Right atrium auricular region (tissue), 2 donors: ENCODE measurements around the gene PON2. TPM values are rescaled to one million over a fixed set of nuclear protein-coding genes. Genes with fewer than 3 reads are reported as not detected.
A peak's percentile ranks its signal among the peaks of the same experiment; 100 is the strongest.

ENCODE experiments used
- DNase-seq: peaks from one replicate; pipeline ENCODE4 v3.0.0-alpha.2; 2019; ENCODE audit warnings: low spot score
- H3K27ac ChIP-seq, 2 donors: fragments of 200-600 bp; sonication (generic); 1 replicate in 1 of 2; 2 replicates in 1 of 2; pipeline ENCODE4 v1.5.1; 2016 to 2019
- H3K27me3 ChIP-seq, 2 donors: fragments of 200-600 bp; sonication (generic); one replicate each; pipeline versions ENCODE4 v1.5.1 to v1.6.0; 2017 to 2019
- H3K36me3 ChIP-seq: fragments of 200-600 bp; sonication (generic); one replicate; pipeline ENCODE4 v1.5.1; 2016
- H3K4me1 ChIP-seq, 2 donors: fragments of 200-600 bp; sonication (generic); one replicate each; pipeline versions ENCODE4 v1.5.1 to v1.6.0; 2017 to 2019
- H3K4me3 ChIP-seq, 2 donors: fragments of 200-600 bp; sonication (generic); 1 replicate in 1 of 2; 2 replicates in 1 of 2; pipeline ENCODE4 v1.5.1; 2017 to 2019; ENCODE audit warnings: mild to moderate bottlenecking in 1 of 2, moderate library complexity in 1 of 2
- H3K9me3 ChIP-seq, 2 donors: fragments of 200-600 bp; sonication (generic); one replicate each; pipeline ENCODE4 v1.5.1; 2019
- CTCF ChIP-seq, 2 donors: fragments of 200-600 bp; sonication (generic); IDR thresholded peaks; one replicate each; pipeline ENCODE4 v1.5.1; 2019; ENCODE audit warnings: antibody characterized with exemption in 2 of 2
- total RNA-seq, 2 donors: library from RNA; depleted of rRNA; stranded (reverse); fragments of >200 nt; gene quantifications; one replicate each; pipeline ENCODE4 v1.1.0, GENCODE V29; 2016

Gene PON2
- total RNA-seq, 2 donors from 2014 or later: 45.4 to 77.1 TPM

GRCh38 chr7:95421847-95422444 is 12.9 kb downstream of the PON2 start:
- no peaks in the 10 kb centered on the region for H3K27me3 ChIP-seq
- H3K36me3 ChIP-seq: no peaks in the 10 kb centered on the region
- H3K27ac ChIP-seq: peak overlapping the region in 1 of 2 donors; percentile 15
- no peak overlapping the region for H3K4me3 ChIP-seq
- H3K4me1 ChIP-seq: peaks cover 0 to 15% of the 10 kb centered on the region in 2 donors
- DNase-seq: no peak
- no peaks in the 10 kb centered on the region for H3K9me3 ChIP-seq
- TF ChIP-seq CTCF (IDR thresholded peaks at IDR 0.05): no peak

GRCh38 chr7:95421000-95421846 is 13.6 kb downstream of the PON2 start:
- H3K27ac ChIP-seq: peak overlapping the region in 1 of 2 donors; percentile 15
- no peak for DNase-seq
- TF ChIP-seq CTCF (IDR thresholded peaks at IDR 0.05): no peak
- H3K9me3 ChIP-seq: no peaks in the 10 kb centered on the region
- H3K4me3 ChIP-seq: no peak overlapping the region
- no peaks in the 10 kb centered on the region for H3K36me3 ChIP-seq
- H3K27me3 ChIP-seq: no peaks in the 10 kb centered on the region
- peaks cover 0 to 15% of the 10 kb centered on the region in 2 donors for H3K4me1 ChIP-seq

GRCh38 chr7:95412075-95412474 is 22.8 kb downstream of the PON2 start:
- Histone ChIP-seq H3K36me3 (peaks cover 42% of the 10 kb centered on the region), H3K27me3 (no peaks in the 10 kb centered on the region), H3K27ac (no peak overlapping the region), H3K9me3 (no peaks in the 10 kb centered on the region), H3K4me3 (no peak overlapping the region), H3K4me1 (no peaks in the 10 kb centered on the region)
- TF ChIP-seq CTCF (IDR thresholded peaks at IDR 0.05): no peak
- no peak for DNase-seq

- H3K9me3 ChIP-seq: no peaks in the 10 kb centered on the region
- peaks cover 46% of the 10 kb centered on the region for H3K36me3 ChIP-seq
- no peaks in the 10 kb centered on the region for H3K4me1 ChIP-seq
- H3K27me3 ChIP-seq: no peaks in the 10 kb centered on the region
- no peak for TF ChIP-seq CTCF (IDR thresholded peaks at IDR 0.05)
- no peak overlapping the region for H3K27ac ChIP-seq
- H3K4me3 ChIP-seq: no peak overlapping the region
- no peak for DNase-seq
Observed at GRCh38 chr7:95411666-95412065, 23.2 kb downstream of the PON2 start.

GRCh38 chr7:95411036-95411435 is 23.8 kb downstream of the PON2 start:
- Histone ChIP-seq H3K4me1 (no peaks in the 10 kb centered on the region), H3K36me3 (peaks cover 48% of the 10 kb centered on the region), H3K27me3 (no peaks in the 10 kb centered on the region), H3K27ac (no peak overlapping the region), H3K9me3 (no peaks in the 10 kb centered on the region), H3K4me3 (no peak overlapping the region)
- no peak for TF ChIP-seq CTCF (IDR thresholded peaks at IDR 0.05)
- no peak for DNase-seq
